ENCODE results near the gene BABAM2. TPM values are rescaled to one million over a fixed set of nuclear protein-coding genes. Genes with fewer than 3 reads are reported as not detected.

Gene BABAM2
- 10 to 100 TPM; 53.8 to 66.6 TPM for total RNA-seq

GRCh38 chr2:27890146-27890923, at the start of gene BABAM2, which contains the start of gene RBKS:
Gene BABAM2, plus strand, starts transcription at chr2:27890729. Its CDS starts 3,828 bp downstream, at chr2:27894557.
Gene RBKS, minus strand, starts transcription at chr2:27890387. Its CDS starts 42 bp downstream, at chr2:27890345.
- Mint-ChIP-seq H3K27me3 (no peaks in the 10 kb centered on the region), H3K27ac (peak within 1 kb of the TSS; percentile 97 to 99), H3K4me3 (peak within 1 kb of the TSS; percentile 99), H3K9me3 (no peaks in the 10 kb centered on the region), H3K36me3 (peaks cover 8% of the 10 kb centered on the region), H3K4me1 (ENCODE audit: low read depth in 2 of 2) (peaks cover 34 to 55% of the 10 kb centered on the region in 2 donors)
- DNase-seq (ENCODE audit: low spot score) = peak; percentile 91
- ATAC-seq = peak; percentile 93 to 96

GRCh38 chr2:27842894-27843293, 47.6 kb upstream of the BABAM2 start:
- no peaks in the 10 kb centered on the region for H3K27me3 Mint-ChIP-seq
- ATAC-seq (no peak), DNase-seq (ENCODE audit: low spot score) (no peak)
- no peak overlapping the region for H3K27ac Mint-ChIP-seq
- no peak overlapping the region for H3K4me3 Mint-ChIP-seq
- H3K36me3 Mint-ChIP-seq = no peaks in the 10 kb centered on the region
- H3K9me3 Mint-ChIP-seq = no peaks in the 10 kb centered on the region
- peaks cover 0 to 3% of the 10 kb centered on the region in 2 donors for H3K4me1 Mint-ChIP-seq (ENCODE audit: low read depth in 2 of 2)

GRCh38 chr2:27843992-27844391, 46.5 kb upstream of the BABAM2 start:
- no peak overlapping the region for H3K4me3 Mint-ChIP-seq
- ATAC-seq (no peak), DNase-seq (ENCODE audit: low spot score) (no peak)
- H3K27me3 Mint-ChIP-seq = no peaks in the 10 kb centered on the region
- H3K9me3 Mint-ChIP-seq = no peaks in the 10 kb centered on the region
- H3K4me1 Mint-ChIP-seq (ENCODE audit: low read depth in 2 of 2) = peaks cover 5% of the 10 kb centered on the region in 2 donors
- no peaks in the 10 kb centered on the region for H3K36me3 Mint-ChIP-seq
- no peak overlapping the region for H3K27ac Mint-ChIP-seq

- Mint-ChIP-seq H3K36me3 (no peaks in the 10 kb centered on the region), H3K4me1 (ENCODE audit: low read depth in 2 of 2) (peaks cover 8% of the 10 kb centered on the region in 2 donors), H3K4me3 (no peak overlapping the region), H3K9me3 (no peaks in the 10 kb centered on the region), H3K27ac (no peak overlapping the region), H3K27me3 (no peaks in the 10 kb centered on the region)
- no peak for ATAC-seq
- no peak for DNase-seq (ENCODE audit: low spot score)
Measured at GRCh38 chr2:27844821-27845255, 45.7 kb upstream of the BABAM2 start.

- peaks cover 6 to 11% of the 10 kb centered on the region in 2 donors for H3K4me1 Mint-ChIP-seq (ENCODE audit: low read depth in 2 of 2)
Measured at GRCh38 chr2:27847333-27847732, 43.2 kb upstream of the BABAM2 start.

DNA sequence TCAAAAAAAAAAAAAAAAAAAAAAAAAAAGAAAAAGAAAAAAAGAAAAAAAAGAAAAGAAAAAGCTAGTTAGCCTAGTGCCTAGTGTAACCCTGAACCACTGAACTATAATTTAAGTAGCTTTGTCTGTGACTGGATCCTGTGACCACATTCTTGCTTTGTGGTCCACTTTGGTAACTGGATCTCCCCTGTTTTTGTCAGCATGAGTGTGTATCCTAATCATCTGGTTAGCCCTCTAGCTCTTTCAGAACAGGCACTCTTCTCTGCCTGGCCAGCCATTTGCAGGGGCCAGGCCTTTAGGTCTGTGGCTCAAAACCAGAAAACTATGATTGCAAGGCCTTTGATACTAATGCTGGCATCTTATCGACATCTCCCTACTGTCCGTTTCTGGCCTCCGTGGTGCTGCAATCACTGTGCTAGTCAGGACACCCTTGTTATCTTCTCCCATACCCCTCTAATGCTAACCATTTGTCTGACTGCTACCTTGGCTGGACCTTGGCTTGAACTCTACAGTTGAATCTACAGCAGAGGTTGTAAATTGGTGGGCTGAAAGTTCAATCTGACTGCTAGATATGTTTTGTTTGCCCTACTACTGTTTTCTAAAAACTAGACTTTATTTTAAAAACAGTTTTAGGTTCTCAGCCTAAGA, 40.8 kb upstream of the BABAM2 start:
- ATAC-seq (peak; percentile 56 to 82), DNase-seq (ENCODE audit: low spot score) (no peak)
- Mint-ChIP-seq H3K4me3 (peak overlapping the region; percentile 8), H3K9me3 (no peaks in the 10 kb centered on the region), H3K36me3 (no peaks in the 10 kb centered on the region), H3K27me3 (no peaks in the 10 kb centered on the region), H3K27ac (peak overlapping the region in 1 of 2 donors; percentile 46), H3K4me1 (ENCODE audit: low read depth in 2 of 2) (peaks cover 6 to 11% of the 10 kb centered on the region in 2 donors)

More at GRCh38 chr2:27847333-27847732, 43.2 kb upstream of the BABAM2 start:
- DNase-seq (ENCODE audit: low spot score) = no peak
- Mint-ChIP-seq H3K9me3 (no peaks in the 10 kb centered on the region), H3K4me3 (no peak overlapping the region), H3K27ac (no peak overlapping the region), H3K27me3 (no peaks in the 10 kb centered on the region), H3K36me3 (no peaks in the 10 kb centered on the region)
- ATAC-seq = no peak

- Mint-ChIP-seq H3K27me3 (no peaks in the 10 kb centered on the region), H3K27ac (no peak overlapping the region), H3K9me3 (peaks cover 2% of the 10 kb centered on the region), H3K4me3 (no peak overlapping the region), H3K4me1 (ENCODE audit: low read depth in 2 of 2) (peaks cover 14 to 26% of the 10 kb centered on the region in 2 donors), H3K36me3 (peaks cover 8% of the 10 kb centered on the region)
- no peak for DNase-seq (ENCODE audit: low spot score)
- no peak for ATAC-seq
Measured at GRCh38 chr2:27852691-27853090, 37.8 kb upstream of the BABAM2 start.

GRCh38 chr2:27854229-27854862, 36.2 kb upstream of the BABAM2 start:
- DNase-seq (ENCODE audit: low spot score) (no peak), ATAC-seq (no peak)
- Mint-ChIP-seq H3K27me3 (no peaks in the 10 kb centered on the region), H3K36me3 (peaks cover 10% of the 10 kb centered on the region), H3K4me3 (no peak overlapping the region), H3K4me1 (ENCODE audit: low read depth in 2 of 2) (peaks cover 26 to 38% of the 10 kb centered on the region in 2 donors), H3K27ac (no peak overlapping the region), H3K9me3 (peaks cover 5% of the 10 kb centered on the region)

DNA sequence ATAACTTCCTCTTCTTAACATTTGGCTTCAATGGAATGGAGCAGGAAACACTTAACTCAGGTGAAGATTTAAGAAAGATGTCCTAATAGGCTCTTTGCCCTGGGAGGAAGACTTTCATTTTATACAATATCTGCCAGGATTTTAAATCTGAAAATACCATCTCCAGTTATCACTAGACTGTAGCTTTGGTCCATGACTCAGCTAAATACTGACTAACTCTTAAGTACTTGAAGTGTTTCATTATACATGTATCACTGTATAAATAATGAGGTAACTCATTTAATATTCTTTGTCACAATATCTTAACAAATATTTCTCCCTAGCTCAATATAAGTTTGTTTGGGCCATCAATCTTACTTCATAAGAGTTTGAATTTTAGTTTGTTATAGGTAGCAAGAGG, 35.1 kb upstream of the BABAM2 start:
- peaks cover 10% of the 10 kb centered on the region for H3K36me3 Mint-ChIP-seq
- no peak for DNase-seq (ENCODE audit: low spot score)
- peak in 1 of 2 donors; percentile 66 for ATAC-seq
- peaks cover 29 to 43% of the 10 kb centered on the region in 2 donors for H3K4me1 Mint-ChIP-seq (ENCODE audit: low read depth in 2 of 2)
- peaks cover 5% of the 10 kb centered on the region for H3K9me3 Mint-ChIP-seq
- no peaks in the 10 kb centered on the region for H3K27me3 Mint-ChIP-seq
- H3K4me3 Mint-ChIP-seq = peak overlapping the region; percentile 4
- peak overlapping the region; percentile 89 to 93 for H3K27ac Mint-ChIP-seq

GRCh38 chr2:27856386-27856785, 34.1 kb upstream of the BABAM2 start:
- DNase-seq (ENCODE audit: low spot score) = no peak
- Mint-ChIP-seq H3K4me3 (peak overlapping the region; percentile 66), H3K27me3 (no peaks in the 10 kb centered on the region), H3K9me3 (peaks cover 5% of the 10 kb centered on the region), H3K36me3 (peaks cover 10% of the 10 kb centered on the region), H3K4me1 (ENCODE audit: low read depth in 2 of 2) (peaks cover 34 to 52% of the 10 kb centered on the region in 2 donors), H3K27ac (peak overlapping the region; percentile 89 to 93)
- ATAC-seq = no peak

DNA sequence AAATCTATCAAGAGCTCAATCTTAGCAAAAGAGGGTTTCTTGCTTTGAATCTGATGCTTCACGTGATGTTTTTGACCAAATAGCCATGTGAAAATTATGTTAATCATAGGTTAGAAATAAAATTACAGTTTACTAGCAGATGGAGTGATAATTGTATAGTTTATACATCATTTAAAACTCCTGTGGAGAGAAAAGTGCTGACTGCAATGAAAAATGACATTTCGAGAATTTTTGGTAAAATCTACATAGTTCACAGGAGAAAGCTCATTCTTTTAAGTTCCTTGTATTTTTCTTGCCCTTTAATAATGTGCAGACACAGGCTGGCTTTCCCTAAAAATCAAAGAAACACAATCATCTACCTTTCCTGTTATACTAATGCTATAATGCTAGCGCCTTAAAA, 33.6 kb upstream of the BABAM2 start:
- DNase-seq (ENCODE audit: low spot score) = no peak
- H3K36me3 Mint-ChIP-seq = peaks cover 10% of the 10 kb centered on the region
- no peaks in the 10 kb centered on the region for H3K27me3 Mint-ChIP-seq
- peaks cover 34 to 54% of the 10 kb centered on the region in 2 donors for H3K4me1 Mint-ChIP-seq (ENCODE audit: low read depth in 2 of 2)
- peak overlapping the region; percentile 89 to 93 for H3K27ac Mint-ChIP-seq
- peak overlapping the region; percentile 66 for H3K4me3 Mint-ChIP-seq
- no peak for ATAC-seq
- H3K9me3 Mint-ChIP-seq = peaks cover 5% of the 10 kb centered on the region

- Mint-ChIP-seq H3K9me3 (peaks cover 5% of the 10 kb centered on the region), H3K27me3 (no peaks in the 10 kb centered on the region), H3K36me3 (peaks cover 10% of the 10 kb centered on the region), H3K4me1 (ENCODE audit: low read depth in 2 of 2) (peaks cover 34 to 54% of the 10 kb centered on the region in 2 donors), H3K4me3 (peak overlapping the region; percentile 66), H3K27ac (peak overlapping the region; percentile 89 to 93)
- ATAC-seq = peak; percentile 70 to 76
- DNase-seq (ENCODE audit: low spot score) = no peak
Measured at GRCh38 chr2:27857417-27858172, 32.9 kb upstream of the BABAM2 start.

GRCh38 chr2:27860111-27860510, 30.4 kb upstream of the BABAM2 start:
- Mint-ChIP-seq H3K27ac (peak overlapping the region; percentile 89 to 93), H3K4me1 (ENCODE audit: low read depth in 2 of 2) (peaks cover 34 to 54% of the 10 kb centered on the region in 2 donors), H3K4me3 (peak overlapping the region; percentile 41), H3K36me3 (peaks cover 9% of the 10 kb centered on the region), H3K27me3 (no peaks in the 10 kb centered on the region), H3K9me3 (peaks cover 5% of the 10 kb centered on the region)
- peak; percentile 82 to 88 for ATAC-seq
- DNase-seq (ENCODE audit: low spot score) = no peak
